ENCODE data around the gene FOXA2. TPM values are rescaled to one million over a fixed set of nuclear protein-coding genes. Genes with fewer than 3 reads are reported as not detected.

Gene FOXA2
- total RNA-seq, result not detected

DNA sequence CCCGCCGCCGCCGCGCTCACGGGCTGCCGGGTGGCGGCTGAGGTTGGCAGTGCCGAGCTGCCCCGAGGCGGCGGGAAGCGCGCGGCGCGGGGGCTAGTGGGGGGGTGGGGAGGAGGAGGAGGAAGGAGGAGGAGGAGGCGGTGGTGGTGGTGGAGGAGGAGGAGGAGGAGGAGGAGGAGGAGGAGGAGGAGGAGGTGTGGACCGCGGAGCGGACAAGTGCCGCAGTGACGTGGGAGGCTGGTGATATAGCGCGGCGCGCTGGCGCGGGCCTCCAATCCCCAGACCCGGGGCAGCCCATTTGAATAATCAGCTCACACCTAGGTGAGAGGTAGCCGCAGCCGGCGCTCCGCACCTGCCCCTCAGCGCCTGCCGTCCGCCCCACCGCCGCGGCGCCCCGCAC, at the start of gene FOXA2:
Gene FOXA2, minus strand, starts transcription at position 51 of the 400 bp plus-strand sequence. CDS start 294 bp downstream, outside the sequence.
- Mint-ChIP-seq H3K4me1 (no peaks in the 10 kb centered on the region), H3K4me3 (no peak within 1 kb of the TSS), H3K9me3 (no peaks in the 10 kb centered on the region), H3K27me3 (peaks cover 84% of the 10 kb centered on the region), H3K27ac (no peak within 1 kb of the TSS), H3K36me3 (no peaks in the 10 kb centered on the region)
- no peak for DNase-seq

DNA sequence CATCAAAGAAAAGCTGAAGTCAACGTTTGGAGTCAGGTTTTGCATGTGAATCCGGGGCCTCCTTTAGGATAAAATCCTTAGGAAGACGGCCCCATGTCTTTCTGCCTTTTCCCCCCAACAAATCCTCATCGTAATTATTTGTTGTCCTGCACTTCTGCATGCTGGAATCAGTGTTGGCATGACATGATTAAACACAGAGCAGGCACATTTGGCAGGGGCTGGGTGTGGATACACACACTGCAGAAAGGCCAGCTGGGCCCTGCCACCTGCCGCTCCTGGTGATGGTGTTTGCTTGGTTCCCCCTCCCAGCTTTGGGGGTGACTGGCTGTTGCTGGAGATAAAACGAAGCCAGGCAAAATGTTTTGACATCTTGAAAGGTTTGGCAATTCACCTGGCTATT, 46.3 kb upstream of the FOXA2 start:
- no peaks in the 10 kb centered on the region for H3K27me3 Mint-ChIP-seq
- H3K9me3 Mint-ChIP-seq, result no peaks in the 10 kb centered on the region
- no peak for DNase-seq
- H3K4me1 Mint-ChIP-seq, result no peaks in the 10 kb centered on the region
- H3K36me3 Mint-ChIP-seq, result no peaks in the 10 kb centered on the region
- no peak overlapping the region for H3K27ac Mint-ChIP-seq
- no peak overlapping the region for H3K4me3 Mint-ChIP-seq

- Mint-ChIP-seq H3K4me3 (no peak overlapping the region), H3K9me3 (no peaks in the 10 kb centered on the region), H3K36me3 (no peaks in the 10 kb centered on the region), H3K27me3 (no peaks in the 10 kb centered on the region), H3K27ac (no peak overlapping the region), H3K4me1 (no peaks in the 10 kb centered on the region)
- DNase-seq, result no peak
These were observed 45.6 kb upstream of the FOXA2 start for GRCh38 chr20:22629927-22630326.

- no peak for DNase-seq
- no peaks in the 10 kb centered on the region for H3K4me1 Mint-ChIP-seq
- no peak overlapping the region for H3K27ac Mint-ChIP-seq
- no peaks in the 10 kb centered on the region for H3K36me3 Mint-ChIP-seq
- H3K9me3 Mint-ChIP-seq, result no peaks in the 10 kb centered on the region
- H3K27me3 Mint-ChIP-seq, result no peaks in the 10 kb centered on the region
- no peak overlapping the region for H3K4me3 Mint-ChIP-seq
These were observed 45.1 kb upstream of the FOXA2 start for GRCh38 chr20:22629447-22629846.

DNA sequence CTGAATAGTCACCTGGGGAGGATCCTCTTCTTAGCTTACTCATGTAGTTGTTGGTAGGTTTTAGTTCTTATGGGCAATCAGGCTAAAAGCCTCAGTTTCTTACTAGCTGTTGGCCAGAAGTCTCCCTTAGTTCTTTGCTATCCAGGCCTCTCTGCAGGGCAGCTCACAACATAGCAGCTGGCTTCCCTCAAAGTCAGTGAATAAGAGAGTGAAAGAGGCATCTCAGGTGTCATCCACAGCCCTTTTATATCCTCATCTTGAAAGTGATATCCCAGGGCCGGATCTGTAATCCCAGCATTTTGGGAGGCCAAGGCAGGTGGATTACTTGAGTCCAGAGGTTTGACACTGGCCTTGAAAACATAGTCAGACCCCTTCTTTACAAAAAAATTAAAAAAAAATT, 42.1 kb upstream of the FOXA2 start:
- no peaks in the 10 kb centered on the region for H3K36me3 Mint-ChIP-seq
- no peaks in the 10 kb centered on the region for H3K27me3 Mint-ChIP-seq
- H3K9me3 Mint-ChIP-seq, result no peaks in the 10 kb centered on the region
- no peak overlapping the region for H3K4me3 Mint-ChIP-seq
- no peak overlapping the region for H3K27ac Mint-ChIP-seq
- DNase-seq, result no peak
- no peaks in the 10 kb centered on the region for H3K4me1 Mint-ChIP-seq

- DNase-seq, result no peak
- no peaks in the 10 kb centered on the region for H3K27me3 Mint-ChIP-seq
- no peaks in the 10 kb centered on the region for H3K36me3 Mint-ChIP-seq
- H3K4me1 Mint-ChIP-seq, result no peaks in the 10 kb centered on the region
- no peak overlapping the region for H3K27ac Mint-ChIP-seq
- no peak overlapping the region for H3K4me3 Mint-ChIP-seq
- H3K9me3 Mint-ChIP-seq, result no peaks in the 10 kb centered on the region
These were observed 38.8 kb upstream of the FOXA2 start for GRCh38 chr20:22623211-22623610.

- Mint-ChIP-seq H3K36me3 (no peaks in the 10 kb centered on the region), H3K9me3 (no peaks in the 10 kb centered on the region), H3K27me3 (peaks cover 7% of the 10 kb centered on the region), H3K27ac (no peak overlapping the region), H3K4me3 (no peak overlapping the region), H3K4me1 (no peaks in the 10 kb centered on the region)
- no peak for DNase-seq
These were observed 36.0 kb upstream of the FOXA2 start for GRCh38 chr20:22620342-22620741.

GRCh38 chr20:22619806-22620205, 35.4 kb upstream of the FOXA2 start:
- H3K4me3 Mint-ChIP-seq, result no peak overlapping the region
- DNase-seq, result no peak
- H3K4me1 Mint-ChIP-seq, result no peaks in the 10 kb centered on the region
- peaks cover 7% of the 10 kb centered on the region for H3K27me3 Mint-ChIP-seq
- H3K9me3 Mint-ChIP-seq, result no peaks in the 10 kb centered on the region
- no peaks in the 10 kb centered on the region for H3K36me3 Mint-ChIP-seq
- H3K27ac Mint-ChIP-seq, result no peak overlapping the region

DNA sequence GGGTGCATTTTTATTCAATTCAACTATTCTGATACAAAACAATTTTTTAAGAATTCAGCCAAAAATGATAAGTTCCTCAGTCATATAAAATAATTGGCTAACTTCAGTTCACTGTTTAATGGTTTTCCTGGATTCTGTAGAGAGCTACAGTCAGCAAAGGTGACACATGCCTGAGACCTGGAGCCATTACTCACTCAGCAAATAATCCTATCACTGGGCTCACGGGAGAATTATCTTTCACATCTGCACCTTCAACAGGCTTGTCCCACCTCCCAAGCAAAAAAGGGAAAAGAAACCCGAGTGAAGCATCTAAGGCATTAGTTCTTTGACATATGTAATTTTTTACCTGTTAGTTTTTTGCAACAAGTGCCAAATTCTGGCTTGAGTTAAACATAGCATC, 34.9 kb upstream of the FOXA2 start:
- Mint-ChIP-seq H3K4me1 (no peaks in the 10 kb centered on the region), H3K27me3 (peaks cover 7% of the 10 kb centered on the region)
- DNase-seq, result no peak

DNA sequence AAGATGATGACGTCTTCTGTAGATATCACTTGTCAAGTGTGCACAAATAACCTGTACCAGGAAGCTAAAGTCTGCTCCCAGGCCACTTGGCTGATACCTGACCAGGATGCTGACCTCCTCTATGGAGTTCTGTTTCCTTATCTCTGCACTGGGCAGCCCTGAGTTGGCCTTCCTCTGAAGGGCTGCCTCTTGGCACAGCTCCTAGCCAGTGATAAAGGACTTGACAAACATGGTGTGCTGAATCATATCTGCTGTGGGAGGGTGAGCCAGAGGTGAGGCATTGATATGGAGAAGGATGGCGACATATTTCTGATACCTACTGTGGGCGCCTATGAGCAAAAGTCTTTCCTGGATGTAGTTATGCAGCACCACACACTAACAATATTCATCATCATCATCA, 32.8 kb upstream of the FOXA2 start:
- Mint-ChIP-seq H3K27me3 (peaks cover 7% of the 10 kb centered on the region), H3K36me3 (no peaks in the 10 kb centered on the region), H3K27ac (no peak overlapping the region), H3K4me3 (no peak overlapping the region), H3K9me3 (no peaks in the 10 kb centered on the region), H3K4me1 (no peaks in the 10 kb centered on the region)
- DNase-seq, result no peak

More for the DNA sequence above, 34.9 kb upstream of the FOXA2 start:
- Mint-ChIP-seq H3K4me3 (no peak overlapping the region), H3K9me3 (no peaks in the 10 kb centered on the region), H3K27ac (no peak overlapping the region), H3K36me3 (no peaks in the 10 kb centered on the region)

- DNase-seq, result no peak
- peaks cover 7% of the 10 kb centered on the region for H3K27me3 Mint-ChIP-seq
- no peak overlapping the region for H3K27ac Mint-ChIP-seq
- H3K4me3 Mint-ChIP-seq, result no peak overlapping the region
- no peaks in the 10 kb centered on the region for H3K9me3 Mint-ChIP-seq
- H3K4me1 Mint-ChIP-seq, result no peaks in the 10 kb centered on the region
- no peaks in the 10 kb centered on the region for H3K36me3 Mint-ChIP-seq
These were observed 32.2 kb upstream of the FOXA2 start for GRCh38 chr20:22616551-22616950.

DNA sequence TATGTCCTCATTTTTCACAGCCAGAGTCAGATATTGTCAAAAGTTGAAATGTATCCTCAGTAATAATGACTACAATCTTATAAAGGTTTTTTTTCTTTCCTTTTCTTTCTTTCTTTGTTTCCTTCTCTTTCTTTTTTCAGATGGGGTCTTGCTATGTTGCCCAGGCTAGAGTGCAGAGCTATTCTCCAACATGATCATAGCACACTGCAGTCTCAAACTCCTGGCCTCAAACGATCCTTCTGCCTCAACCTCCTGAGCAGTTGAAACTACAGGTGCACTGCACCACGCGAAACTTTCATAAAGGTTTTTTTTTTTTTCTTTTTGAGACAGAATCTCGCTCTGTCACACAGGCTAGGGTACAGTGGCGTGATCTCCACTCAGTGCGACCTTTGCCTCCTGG, 31.1 kb upstream of the FOXA2 start:
- no peak for DNase-seq
- Mint-ChIP-seq H3K27me3 (peaks cover 7% of the 10 kb centered on the region), H3K27ac (no peak overlapping the region), H3K4me3 (no peak overlapping the region), H3K36me3 (no peaks in the 10 kb centered on the region), H3K9me3 (no peaks in the 10 kb centered on the region), H3K4me1 (no peaks in the 10 kb centered on the region)

DNA sequence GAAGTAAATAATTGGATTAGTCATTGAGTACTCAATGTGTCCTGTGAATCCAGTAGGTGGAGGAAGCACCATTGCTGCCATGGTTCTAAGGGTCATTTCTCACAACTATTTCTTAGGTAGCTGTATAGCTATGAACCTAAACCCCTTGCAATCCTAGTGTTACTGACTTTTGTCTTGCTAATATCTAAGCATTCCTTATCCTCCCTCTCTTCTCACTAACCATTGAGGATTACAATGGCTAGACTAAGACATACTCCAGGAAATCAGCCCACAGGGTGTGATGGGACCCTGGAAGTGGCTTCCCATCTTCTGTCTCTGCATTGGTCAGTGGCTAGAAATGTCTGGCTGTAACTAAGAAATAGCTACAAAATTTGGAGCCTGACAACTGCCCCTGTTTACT, 27.3 kb upstream of the FOXA2 start:
- Mint-ChIP-seq H3K36me3 (no peaks in the 10 kb centered on the region), H3K9me3 (no peaks in the 10 kb centered on the region), H3K4me1 (no peaks in the 10 kb centered on the region), H3K4me3 (no peak overlapping the region), H3K27me3 (peaks cover 2% of the 10 kb centered on the region), H3K27ac (no peak overlapping the region)
- DNase-seq, result no peak

- no peaks in the 10 kb centered on the region for H3K27me3 Mint-ChIP-seq
- no peak overlapping the region for H3K4me3 Mint-ChIP-seq
- DNase-seq, result no peak
- peaks cover 2% of the 10 kb centered on the region for H3K9me3 Mint-ChIP-seq
- H3K4me1 Mint-ChIP-seq, result no peaks in the 10 kb centered on the region
- H3K27ac Mint-ChIP-seq, result no peak overlapping the region
- no peaks in the 10 kb centered on the region for H3K36me3 Mint-ChIP-seq
These were observed 23.3 kb upstream of the FOXA2 start for GRCh38 chr20:22607695-22608094.

DNA sequence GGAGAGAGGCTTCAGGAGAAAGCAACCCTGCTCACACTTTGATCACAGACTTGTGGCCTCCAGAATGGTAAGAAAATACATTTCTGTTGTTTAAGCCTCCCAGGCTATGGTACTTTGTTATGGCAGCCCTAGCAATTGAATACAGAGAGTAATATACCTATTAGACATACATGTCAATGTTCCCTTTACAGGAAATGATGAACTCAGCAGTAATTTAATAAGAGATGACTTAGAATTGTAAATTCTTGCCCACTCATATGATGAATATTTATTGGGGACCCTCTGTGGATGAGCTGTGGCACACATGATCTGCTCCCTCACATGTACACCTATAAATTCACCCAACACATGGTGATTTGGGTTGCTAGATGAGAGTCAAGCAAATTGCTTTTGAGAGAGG, 20.4 kb upstream of the FOXA2 start:
- peaks cover 5% of the 10 kb centered on the region for H3K27me3 Mint-ChIP-seq
- no peak overlapping the region for H3K4me3 Mint-ChIP-seq
- no peaks in the 10 kb centered on the region for H3K36me3 Mint-ChIP-seq
- DNase-seq, result no peak
- H3K4me1 Mint-ChIP-seq, result no peaks in the 10 kb centered on the region
- no peak overlapping the region for H3K27ac Mint-ChIP-seq
- H3K9me3 Mint-ChIP-seq, result peaks cover 2% of the 10 kb centered on the region

- DNase-seq, result no peak
- no peaks in the 10 kb centered on the region for H3K4me1 Mint-ChIP-seq
- H3K4me3 Mint-ChIP-seq, result no peak overlapping the region
- H3K9me3 Mint-ChIP-seq, result peaks cover 2% of the 10 kb centered on the region
- H3K27me3 Mint-ChIP-seq, result peaks cover 5% of the 10 kb centered on the region
- no peak overlapping the region for H3K27ac Mint-ChIP-seq
- no peaks in the 10 kb centered on the region for H3K36me3 Mint-ChIP-seq
These were observed 17.2 kb upstream of the FOXA2 start for GRCh38 chr20:22601361-22602141.

All from activated naive CD8-positive, alpha-beta T cell treated with anti-CD3 and anti-CD28 coated beads for 36 hours (primary cell).